D721Med (cell line): Measurements from ENCODE around the gene AMMECR1.

Source experiments
- DNase-seq: peaks from one replicate; pipeline ENCODE4 v3.0.0; 2011; ENCODE audit warnings: low spot score; ENCODE audit not compliant: insufficient read length
- FAIRE-seq: peaks from 2 replicates; lab custom pipeline; 2011; peaks lifted over from hg19 to GRCh38; lab: Jason Lieb, UNC
- CTCF ChIP-seq: IDR thresholded peaks from 2 replicates; pipeline ENCODE4 v1.5.1; 2012; ENCODE audit warnings: mild to moderate bottlenecking, control low read depth; ENCODE audit not compliant: insufficient read depth; ENCODE audit errors: missing control alignments

AMMECR1 gene

GRCh38 chrX:110317820-110318663 lies at the start of gene AMMECR1:
AMMECR1 (minus strand) TSS chrX:110318085; CDS start chrX:110318071, 14 bp downstream.
- DNase-seq = peak; percentile 18
- no peak for FAIRE-seq
- TF ChIP-seq CTCF = no peak

- no peak for DNase-seq
- no peak for TF ChIP-seq CTCF
- FAIRE-seq = no peak
These were observed 45.4 kb upstream of the AMMECR1 start for GRCh38 chrX:110363244-110363643.

GRCh38 chrX:110359273-110359672 lies 41.4 kb upstream of the AMMECR1 start:
- no peak for TF ChIP-seq CTCF
- no peak for FAIRE-seq
- DNase-seq = no peak

- no peak for DNase-seq
- FAIRE-seq = no peak
- no peak for TF ChIP-seq CTCF
These were observed 40.7 kb upstream of the AMMECR1 start, which contains the start of gene RTL9 for GRCh38 chrX:110358548-110358947. RTL9 (plus strand) TSS chrX:110358848; CDS start chrX:110450618, 91,770 bp downstream.

- FAIRE-seq = no peak
- no peak for DNase-seq
- TF ChIP-seq CTCF = no peak
These were observed 28.8 kb upstream of the AMMECR1 start for GRCh38 chrX:110346681-110347080.

- DNase-seq (no peak), FAIRE-seq (no peak)
- no peak for TF ChIP-seq CTCF
These were observed 23.5 kb upstream of the AMMECR1 start for GRCh38 chrX:110341189-110342035.
